ENCODE data around the gene ATP5F1B.
"Not testable (repeated sequence)": the region's sequence is repeated elsewhere in the genome, so short reads cannot be mapped to it uniquely, and the experiment has no call there.

ATP5F1B gene

GRCh38 chr12:56645717-56646446, at the start of gene ATP5F1B:
Gene ATP5F1B, minus strand, starts transcription at chr12:56645984. Its CDS starts 21 bp downstream, at chr12:56645963.
- DNase-seq (ENCODE audit: low spot score), result peak; percentile 100

GRCh38 chr12:56694161-56694560, 48.4 kb upstream of the ATP5F1B start:
- no peak for DNase-seq (ENCODE audit: low spot score)

GRCh38 chr12:56688846-56689109, 43.0 kb upstream of the ATP5F1B start:
- no peak for DNase-seq (ENCODE audit: low spot score)

- DNase-seq (ENCODE audit: low spot score), result peak; percentile 96
Observed at GRCh38 chr12:56688129-56688845, 42.5 kb upstream of the ATP5F1B start, which contains the start of gene PTGES3. Gene PTGES3, minus strand, starts transcription at chr12:56688284. Its CDS starts 285 bp downstream, at chr12:56687999.

- DNase-seq (ENCODE audit: low spot score), result peak; percentile 43
Observed at GRCh38 chr12:56687223-56688128, 41.7 kb upstream of the ATP5F1B start.

GRCh38 chr12:56684745-56685359, 39.1 kb upstream of the ATP5F1B start:
- no peak for DNase-seq (ENCODE audit: low spot score)

GRCh38 chr12:56682323-56682722, 36.5 kb upstream of the ATP5F1B start:
- no peak for DNase-seq (ENCODE audit: low spot score)

- no peak for DNase-seq (ENCODE audit: low spot score)
Observed at GRCh38 chr12:56679883-56680575, 34.2 kb upstream of the ATP5F1B start.

- no peak for DNase-seq (ENCODE audit: low spot score)
Observed at GRCh38 chr12:56678852-56679251, 33.1 kb upstream of the ATP5F1B start.

- DNase-seq (ENCODE audit: low spot score), result no peak
Observed at GRCh38 chr12:56677680-56678079, 31.9 kb upstream of the ATP5F1B start.

- no peak for DNase-seq (ENCODE audit: low spot score)
Observed at GRCh38 chr12:56676851-56677580, 31.2 kb upstream of the ATP5F1B start.

- no peak for DNase-seq (ENCODE audit: low spot score)
Observed at GRCh38 chr12:56671608-56672007, 25.8 kb upstream of the ATP5F1B start.

- DNase-seq (ENCODE audit: low spot score), result no peak
Observed at GRCh38 chr12:56670836-56671235, 25.1 kb upstream of the ATP5F1B start.

- no peak for DNase-seq (ENCODE audit: low spot score)
Observed at GRCh38 chr12:56668197-56668457, 22.3 kb upstream of the ATP5F1B start.

GRCh38 chr12:56661979-56662638, 16.3 kb upstream of the ATP5F1B start:
- no peak for DNase-seq (ENCODE audit: low spot score)

- no peak for DNase-seq (ENCODE audit: low spot score)
Observed at GRCh38 chr12:56661560-56661959, 15.8 kb upstream of the ATP5F1B start.

- no peak for DNase-seq (ENCODE audit: low spot score)
Observed at GRCh38 chr12:56658921-56659320, 13.1 kb upstream of the ATP5F1B start.

- DNase-seq (ENCODE audit: low spot score), result no peak
Observed at GRCh38 chr12:56657416-56658379, 11.9 kb upstream of the ATP5F1B start.

GRCh38 chr12:56653781-56654180, 8.0 kb upstream of the ATP5F1B start:
- not testable (repeated sequence) for DNase-seq (ENCODE audit: low spot score)

All from cerebellar cortex (tissue), 1 donor.